Measurements from ENCODE around the gene URI1.

GRCh38 chr19:29943615-29944014 is 1.6 kb downstream of the URI1 start:
- TF ChIP-seq CTCF (IDR thresholded peaks at IDR 0.05) (no peak), POLR2A (IDR thresholded peaks at IDR 0.05) (no peak)
